Stimulated activated CD8-positive, alpha-beta memory T cell treated with anti-CD3 and anti-CD28 coated beads, Interleukin-15, amount 100 ng/mL, for 4 hours (primary cell): Measurements from ENCODE around the gene SPATA16.
"Not testable (repeated sequence)": the region's sequence is repeated elsewhere in the genome, so short reads cannot be mapped to it uniquely, and the experiment has no call there.

Source experiments
- DNase-seq, 2 donors: peaks; one replicate each; pipeline ENCODE4 v3.0.0-alpha.2; 2020; ENCODE audit warnings: low read depth in 2 of 2

Gene SPATA16

GRCh38 chr3:173004681-173005080 is 136.4 kb downstream of the SPATA16 start:
- no peak for DNase-seq

GRCh38 chr3:173003956-173004355 is 137.1 kb downstream of the SPATA16 start:
- DNase-seq: no peak

DNA sequence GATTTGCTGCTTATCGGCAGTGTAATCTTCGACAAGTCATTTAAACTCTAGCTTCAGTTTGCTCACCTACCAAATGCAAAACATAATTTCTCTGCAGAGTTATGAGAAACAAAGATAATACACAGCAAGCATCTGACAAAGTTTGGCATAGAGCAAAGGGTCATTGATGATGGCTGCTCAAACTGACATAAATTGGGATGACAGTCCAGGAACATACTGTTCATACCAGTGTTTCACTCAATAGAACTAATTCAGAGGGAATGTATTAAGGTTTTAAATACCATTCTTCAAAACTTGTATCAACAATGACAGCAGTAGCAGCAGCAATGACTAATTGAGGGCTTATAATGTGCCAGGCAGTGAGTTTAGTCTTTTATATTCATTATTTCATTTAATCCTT is 137.6 kb downstream of the SPATA16 start:
- no peak for DNase-seq

DNA sequence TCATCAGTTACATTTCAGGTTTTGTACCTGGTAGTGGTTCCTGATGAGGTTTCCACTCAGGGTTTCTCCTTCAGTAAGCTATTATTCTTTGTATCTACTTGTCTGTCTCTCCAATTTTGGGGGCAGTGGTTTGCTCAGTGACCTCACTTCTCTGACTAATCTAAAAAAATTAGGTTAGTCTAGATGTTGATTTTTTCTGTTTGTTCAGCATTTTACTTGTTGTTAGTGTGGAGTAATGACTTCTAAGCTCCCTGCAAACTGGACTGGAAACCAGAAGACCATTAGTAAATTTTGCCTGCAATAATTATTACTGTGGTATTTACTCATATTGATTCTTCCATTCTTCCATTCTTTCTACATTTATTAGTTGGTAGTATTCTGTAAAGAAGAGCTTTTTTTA is 139.4 kb downstream of the SPATA16 start:
- DNase-seq: no peak

DNA sequence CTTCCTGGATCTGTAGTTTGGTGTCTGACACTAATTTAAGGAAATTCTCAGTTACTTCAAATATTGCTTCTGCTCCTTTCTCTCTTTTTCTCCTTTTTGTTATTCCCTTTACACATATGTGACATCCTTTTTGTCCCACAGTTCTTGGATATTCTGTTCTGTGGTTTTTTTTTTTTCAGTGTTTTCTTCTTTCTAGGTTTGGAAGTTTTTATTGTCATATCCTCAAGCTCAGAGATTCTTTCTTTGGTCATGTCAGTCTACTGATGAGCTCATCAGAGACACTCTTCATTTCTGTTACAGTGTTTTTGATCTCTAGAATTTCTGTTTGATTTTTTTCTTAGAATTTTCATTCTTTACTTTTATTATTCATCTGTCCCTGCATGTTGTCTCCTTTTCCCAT is 140.5 kb downstream of the SPATA16 start:
- DNase-seq: no peak

GRCh38 chr3:172993412-172993811 is 147.6 kb downstream of the SPATA16 start:
- DNase-seq: no peak

GRCh38 chr3:172991424-172991996 is 149.5 kb downstream of the SPATA16 start:
- DNase-seq: no peak

DNA sequence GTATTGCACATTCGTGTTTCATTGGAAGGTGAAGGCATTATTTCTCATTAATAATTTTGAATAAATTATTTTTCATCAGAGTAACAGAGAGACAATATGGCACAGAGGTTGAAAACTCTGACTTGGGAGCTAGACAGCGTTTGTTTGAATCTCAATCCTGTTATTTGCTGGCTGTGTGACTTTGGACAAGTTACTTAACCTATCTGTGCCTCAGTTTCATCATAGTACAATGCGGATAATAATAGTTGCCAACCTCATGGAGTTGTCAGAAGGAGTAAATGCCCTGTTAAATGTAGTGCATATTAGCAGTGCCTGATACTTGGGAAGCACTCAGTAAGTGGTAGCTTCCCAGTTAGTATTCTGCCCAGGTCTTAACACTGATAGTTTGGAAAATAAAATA is 151.7 kb downstream of the SPATA16 start:
- no peak for DNase-seq

GRCh38 chr3:172987273-172987672 is 153.8 kb downstream of the SPATA16 start:
- no peak for DNase-seq

- no peak for DNase-seq
These were observed 156.1 kb downstream of the SPATA16 start for GRCh38 chr3:172984914-172985313.

DNA sequence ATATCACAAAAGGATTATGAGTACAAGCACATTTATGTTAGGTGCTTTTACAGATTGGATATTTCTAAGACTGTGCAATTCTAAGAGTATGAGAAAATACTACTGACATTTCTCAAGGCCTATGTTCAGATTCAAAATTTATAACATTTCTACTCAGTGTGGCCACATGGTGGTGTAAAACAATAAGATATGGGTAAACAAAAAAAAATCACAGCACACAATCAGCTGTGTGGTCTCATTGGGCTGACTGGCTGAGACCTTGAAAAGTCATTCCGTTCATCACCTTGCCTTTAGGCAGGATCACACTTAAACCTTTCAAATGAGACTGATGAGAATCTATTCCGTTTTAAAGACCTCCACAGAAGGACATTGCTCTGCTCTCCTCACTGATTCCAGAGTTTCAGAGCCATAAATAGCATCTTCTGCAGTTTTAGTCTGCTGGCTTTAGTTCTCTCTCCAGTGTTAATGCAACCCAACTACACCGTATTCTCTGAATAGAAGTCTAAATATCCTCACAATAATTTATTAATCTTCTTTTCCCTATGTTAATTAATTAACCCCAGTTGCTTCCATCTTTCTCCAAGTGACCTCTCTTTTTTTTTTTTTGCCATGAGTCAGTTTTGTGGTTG is 158.2 kb downstream of the SPATA16 start:
- DNase-seq: no peak

GRCh38 chr3:172981407-172981983 is 159.5 kb downstream of the SPATA16 start:
- DNase-seq: no peak

DNA sequence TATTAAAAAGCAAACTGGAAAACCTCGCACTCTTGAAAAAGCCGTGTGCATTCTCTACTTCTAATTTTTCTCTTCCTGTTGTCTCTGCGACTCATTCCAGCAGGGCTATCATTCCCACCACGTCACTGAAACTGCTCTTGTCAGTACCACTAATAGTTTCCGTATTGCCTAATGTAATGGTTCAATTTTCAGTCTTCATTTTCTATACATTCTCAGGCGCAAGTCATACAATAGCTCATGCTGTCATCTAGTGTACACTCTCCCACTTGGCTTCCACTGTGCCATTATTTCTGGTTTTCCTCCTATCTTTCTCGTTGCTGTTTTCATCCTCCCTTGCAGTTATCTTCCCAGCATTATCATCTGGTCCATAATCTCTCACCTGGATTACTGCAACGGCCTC is 160.2 kb downstream of the SPATA16 start:
- no peak for DNase-seq

DNA sequence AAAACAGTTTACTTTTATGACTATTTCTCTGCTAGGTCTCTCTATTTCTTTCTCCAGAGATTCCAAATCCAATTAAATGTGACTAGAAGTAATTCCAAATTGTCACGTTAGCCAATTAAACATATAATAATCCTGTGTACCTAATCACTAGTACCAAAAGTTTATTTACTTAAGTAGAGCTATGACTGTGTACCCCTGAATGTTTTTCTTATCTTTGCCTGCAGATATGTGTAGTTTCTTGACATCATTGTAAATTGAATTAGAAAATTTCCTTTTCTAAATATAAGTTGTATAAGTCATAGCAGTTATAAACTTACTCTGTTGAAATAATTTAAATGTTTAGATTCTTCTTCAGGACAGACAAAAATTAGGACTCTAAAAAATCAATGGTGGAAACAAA is 163.3 kb downstream of the SPATA16 start:
- DNase-seq: no peak

GRCh38 chr3:172974969-172975368 is 166.1 kb downstream of the SPATA16 start:
- no peak for DNase-seq

DNA sequence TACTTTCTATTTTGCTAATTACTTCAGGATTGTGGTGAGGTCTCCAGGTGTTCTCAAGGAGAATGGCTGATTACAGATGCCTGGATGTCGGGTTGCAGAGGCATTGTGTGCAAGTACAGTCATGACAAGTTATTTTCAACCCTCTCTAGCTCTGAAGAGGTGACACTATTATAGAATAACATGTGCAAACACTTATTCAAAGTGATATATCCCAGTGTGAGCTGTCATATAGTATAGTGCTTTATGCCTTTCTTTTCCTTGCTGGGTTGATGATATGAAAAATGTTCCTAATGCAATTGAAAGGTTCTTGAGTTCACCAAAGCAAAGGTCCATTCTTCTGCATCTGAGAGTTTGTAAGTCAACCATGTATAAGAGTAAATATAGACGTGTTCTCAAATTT is 167.2 kb downstream of the SPATA16 start:
- no peak for DNase-seq

GRCh38 chr3:172972717-172973116 is 168.3 kb downstream of the SPATA16 start:
- DNase-seq: no peak

GRCh38 chr3:172972067-172972466 is 169.0 kb downstream of the SPATA16 start:
- DNase-seq: no peak

DNA sequence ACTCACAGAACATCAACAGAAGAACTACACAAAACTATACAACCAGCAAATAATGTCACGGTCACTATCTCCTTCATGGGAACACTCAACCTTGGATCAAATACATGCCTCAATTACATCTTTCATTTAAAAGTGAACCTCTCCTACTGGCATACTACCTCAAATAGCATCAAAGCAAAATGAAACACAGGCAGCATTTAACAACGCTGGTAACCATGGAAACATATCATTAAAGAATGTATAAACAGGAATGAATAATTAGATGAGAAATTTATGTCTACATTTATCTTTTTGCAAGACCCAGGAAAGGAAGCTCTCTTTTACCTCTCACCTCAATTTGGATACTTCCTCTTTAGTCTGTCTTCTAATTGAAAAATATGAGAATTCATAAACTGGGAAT is 172.4 kb downstream of the SPATA16 start:
- no peak for DNase-seq

GRCh38 chr3:172965256-172965655 is 175.8 kb downstream of the SPATA16 start:
- DNase-seq: no peak

GRCh38 chr3:172960626-172961182 is 180.3 kb downstream of the SPATA16 start:
- DNase-seq: not testable (repeated sequence)

GRCh38 chr3:172958565-172958964 is 182.5 kb downstream of the SPATA16 start:
- DNase-seq: no peak

GRCh38 chr3:172953571-172953970 is 187.5 kb downstream of the SPATA16 start:
- DNase-seq: no peak
